ENCODE data around the gene RELN.

The RELN gene

GRCh38 chr7:103711413-103711812 is 278.0 kb downstream of the RELN start:
- DNase-seq, result no peak

GRCh38 chr7:103710247-103710646 is 279.2 kb downstream of the RELN start:
- DNase-seq, result no peak

- no peak for DNase-seq
Measured at GRCh38 chr7:103706805-103707204, 282.7 kb downstream of the RELN start.

GRCh38 chr7:103705542-103705941 is 283.9 kb downstream of the RELN start:
- no peak for DNase-seq

DNA sequence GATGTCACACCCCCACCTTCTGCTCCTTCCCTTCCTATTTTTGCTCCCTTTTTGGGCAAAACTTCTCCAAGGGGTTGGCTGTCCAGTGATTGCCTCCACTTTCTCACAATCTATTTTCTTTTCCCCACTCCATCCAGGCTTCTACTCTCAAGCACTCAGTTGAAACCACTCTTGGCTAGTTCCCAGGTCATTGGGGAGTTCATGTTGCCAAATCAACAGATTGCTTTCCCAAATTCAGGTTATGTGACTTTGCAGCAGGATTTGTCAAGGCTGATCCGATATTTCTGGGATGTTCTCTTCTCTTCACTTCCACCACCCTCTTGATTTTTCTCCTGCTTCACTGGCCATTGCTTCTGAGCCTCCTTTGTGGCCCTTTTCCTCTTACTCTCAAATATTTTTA is 284.8 kb downstream of the RELN start:
- no peak for DNase-seq

- DNase-seq, result no peak
Measured at GRCh38 chr7:103702982-103703381, 286.5 kb downstream of the RELN start.

DNA sequence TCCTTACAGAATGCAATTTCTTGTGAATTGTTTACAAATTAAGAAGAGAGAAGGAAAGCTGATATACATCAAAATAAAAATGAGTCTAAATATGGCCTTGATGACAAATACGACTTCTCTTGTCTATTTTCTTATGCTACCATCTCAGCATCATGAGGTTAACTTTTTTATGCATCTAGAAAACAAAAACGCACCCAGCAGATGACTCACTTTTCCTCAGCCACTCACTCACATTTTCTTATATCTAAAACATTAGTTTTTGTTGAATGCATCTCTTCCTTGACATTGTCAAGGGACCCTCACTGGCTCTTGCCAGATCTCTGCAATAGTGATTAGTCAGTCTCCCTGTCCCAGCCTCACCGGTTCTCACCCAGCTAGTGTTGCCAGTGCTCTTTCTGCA is 287.0 kb downstream of the RELN start:
- DNase-seq, result no peak

- DNase-seq, result no peak
Measured at GRCh38 chr7:103699032-103699431, 290.4 kb downstream of the RELN start.

GRCh38 chr7:103698064-103698463 is 291.4 kb downstream of the RELN start:
- DNase-seq, result no peak

DNA sequence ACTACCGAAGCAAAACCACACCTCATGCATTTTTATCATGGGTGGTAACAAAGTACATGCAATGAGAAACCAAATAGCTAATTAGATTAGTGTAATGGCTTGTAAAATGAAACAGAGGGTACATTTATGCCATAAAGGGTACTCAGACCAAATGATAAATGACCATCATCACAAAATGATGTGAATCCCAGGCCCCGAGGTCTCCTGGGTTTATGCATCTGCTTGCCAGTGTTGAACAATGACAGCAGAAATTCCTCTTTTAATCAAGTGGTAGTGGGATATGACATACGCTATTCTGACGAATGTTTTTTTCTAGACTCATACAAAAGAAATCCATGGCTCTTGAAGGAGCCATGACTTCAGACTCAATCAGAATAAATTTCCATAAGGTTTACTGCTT is 293.9 kb downstream of the RELN start:
- no peak for DNase-seq

GRCh38 chr7:103694304-103694703 is 295.2 kb downstream of the RELN start:
- no peak for DNase-seq

DNA sequence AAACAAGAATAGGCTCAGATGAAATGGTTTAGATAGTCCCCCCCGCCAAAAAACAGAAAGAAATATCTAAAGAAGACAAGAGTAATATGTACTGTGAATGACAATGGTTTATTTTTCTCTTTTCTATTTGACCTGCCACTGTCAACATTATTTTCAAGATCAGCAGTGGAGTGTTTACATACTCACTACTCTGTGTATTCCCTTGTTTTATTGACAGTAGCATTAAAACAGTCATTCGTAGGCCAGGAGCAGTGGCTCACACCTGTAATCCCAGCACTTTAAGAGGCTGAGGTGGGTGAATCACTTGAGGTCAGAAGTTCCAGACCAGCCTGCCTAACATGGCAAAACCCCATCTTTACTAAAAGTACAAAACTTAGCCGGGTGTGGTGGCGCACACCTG is 298.2 kb downstream of the RELN start:
- DNase-seq, result no peak

GRCh38 chr7:103690242-103690974 is 299.1 kb downstream of the RELN start:
- DNase-seq, result peak; percentile 65

GRCh38 chr7:103689255-103689654 is 300.2 kb downstream of the RELN start:
- DNase-seq, result no peak

DNA sequence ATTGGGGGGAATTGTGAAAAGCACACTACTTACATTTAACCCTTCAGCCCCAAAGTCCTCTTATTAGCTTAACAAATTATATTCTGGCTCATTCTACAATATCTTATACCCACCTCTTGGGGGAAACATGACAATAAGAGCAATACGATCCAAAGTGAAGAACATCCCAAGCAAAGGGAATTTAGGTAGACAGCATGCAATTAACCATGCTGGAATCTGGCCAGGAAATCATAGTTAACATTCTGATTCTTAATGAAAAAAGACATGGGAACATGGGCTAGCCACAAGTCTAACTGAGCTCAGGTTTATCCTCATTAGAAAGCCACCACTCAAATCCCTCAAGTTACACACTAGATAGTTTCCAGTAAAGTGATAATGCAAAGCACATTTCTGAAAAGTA is 301.5 kb downstream of the RELN start:
- DNase-seq, result no peak

DNA sequence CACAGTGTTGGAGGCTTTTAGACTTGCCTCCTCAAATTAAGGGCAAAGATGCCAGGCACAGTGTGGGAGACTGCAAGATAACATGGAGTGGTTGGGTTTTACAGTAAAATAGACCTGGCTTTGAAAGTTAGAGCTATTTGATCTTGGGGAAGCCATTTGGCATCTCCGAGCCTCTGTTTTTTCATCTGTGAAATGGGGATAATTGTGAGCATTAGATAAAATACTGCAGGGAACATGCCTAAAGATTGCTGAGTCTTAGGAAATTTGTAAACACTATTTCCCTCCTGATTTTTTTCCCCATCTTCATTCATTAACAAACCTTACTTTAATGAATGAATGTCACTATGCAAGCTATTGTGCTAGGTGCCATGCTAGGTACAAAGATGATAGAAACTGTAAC is 302.2 kb downstream of the RELN start:
- DNase-seq, result no peak

- DNase-seq, result no peak
Measured at GRCh38 chr7:103686763-103687162, 302.7 kb downstream of the RELN start.

DNA sequence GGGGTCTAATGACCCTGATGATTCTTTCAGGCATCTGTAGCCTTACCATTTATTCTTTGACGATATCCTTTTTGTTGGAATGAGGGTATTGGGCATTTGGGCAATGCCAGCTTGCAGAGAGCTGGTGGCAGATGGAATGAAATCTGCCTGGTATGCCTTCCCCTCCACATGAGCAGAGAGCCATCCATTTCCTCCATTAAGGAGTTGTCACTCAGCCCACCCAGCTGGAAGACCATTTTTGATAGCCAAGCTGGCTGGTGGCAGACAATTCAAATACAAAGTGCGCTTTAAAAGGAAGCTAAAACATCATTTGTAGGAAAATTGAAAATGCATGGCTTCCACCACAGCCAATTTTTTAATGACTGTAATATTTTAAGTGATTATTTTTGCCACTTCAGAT is 303.4 kb downstream of the RELN start:
- DNase-seq, result peak; percentile 89

GRCh38 chr7:103685646-103686045 is 303.8 kb downstream of the RELN start:
- no peak for DNase-seq

- no peak for DNase-seq
Measured at GRCh38 chr7:103683348-103683747, 306.1 kb downstream of the RELN start.

- DNase-seq, result no peak
Measured at GRCh38 chr7:103680161-103681144, 309.0 kb downstream of the RELN start.

DNA sequence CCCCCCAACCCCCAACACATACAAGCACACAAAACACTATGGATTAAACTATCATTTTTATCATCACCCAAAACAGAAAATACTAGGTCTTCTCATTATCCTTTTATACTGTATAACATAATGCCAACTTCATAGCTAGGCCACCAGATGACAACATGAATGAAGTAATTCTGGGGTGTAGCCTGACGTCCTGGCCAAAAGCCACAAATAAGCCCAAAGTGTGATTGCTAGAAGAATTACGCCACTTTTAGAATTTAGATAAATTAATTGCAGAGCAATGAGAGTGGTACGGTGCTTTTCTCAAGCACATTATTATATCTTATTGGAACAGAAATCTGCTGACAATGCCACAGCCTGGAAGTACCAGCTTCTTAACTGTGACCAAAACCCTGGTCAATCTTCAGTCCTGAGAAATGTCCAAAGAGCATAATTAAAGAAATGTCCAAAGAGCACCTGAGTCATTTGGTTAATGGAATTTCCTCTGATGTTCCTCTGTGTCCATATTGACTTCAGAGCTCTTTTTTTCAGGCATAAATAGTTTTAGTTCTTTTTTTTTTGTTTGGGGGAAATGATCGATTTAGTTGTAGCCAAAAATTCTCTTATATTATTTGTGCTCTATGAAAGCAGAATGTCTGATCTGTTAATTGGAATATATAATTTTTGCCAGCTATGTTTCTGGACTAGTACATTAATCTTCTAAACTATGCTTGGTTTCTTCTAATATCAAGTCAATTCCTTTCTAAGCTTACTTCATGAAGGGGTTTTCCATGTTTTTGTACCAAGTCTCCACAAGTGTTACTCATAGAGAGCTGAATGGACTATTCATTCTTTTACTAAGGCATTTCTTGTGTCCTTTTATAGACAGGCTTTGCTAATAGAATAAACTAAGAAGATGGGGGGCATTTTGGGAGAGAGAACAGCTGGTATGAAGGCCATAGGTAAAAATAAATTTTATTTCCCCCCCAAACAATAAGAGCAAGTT is 310.0 kb downstream of the RELN start:
- DNase-seq, result no peak
